ENCODE measurements around the gene SLC1A4. TPM values are rescaled to one million over a fixed set of nuclear protein-coding genes. Genes with fewer than 3 reads are reported as not detected.
A peak's percentile ranks its signal among the peaks of the same experiment; 100 is the strongest.

The SLC1A4 gene
- total RNA-seq, 1 donor from 2014 or later: 139 TPM

GRCh38 chr2:64950226-64951160 lies 38.7 kb upstream of the SLC1A4 start:
- Mint-ChIP-seq H3K36me3 (ENCODE audit: low read depth) (no peaks in the 10 kb centered on the region), H3K9me3 (ENCODE audit: low read depth) (peaks cover 1% of the 10 kb centered on the region), H3K4me1 (ENCODE audit: low read depth) (peaks cover 15% of the 10 kb centered on the region), H3K27ac (ENCODE audit: unreplicated experiment) (no peak overlapping the region), H3K4me3 (ENCODE audit: unreplicated experiment) (no peak overlapping the region), H3K27me3 (ENCODE audit: low read depth) (no peaks in the 10 kb centered on the region)
- TF ChIP-seq CTCF (IDR thresholded peaks at IDR 0.05): no peak
- no peak for DNase-seq (ENCODE audit: low spot score)

- H3K27ac Mint-ChIP-seq (ENCODE audit: unreplicated experiment): no peak overlapping the region
- no peaks in the 10 kb centered on the region for H3K36me3 Mint-ChIP-seq (ENCODE audit: low read depth)
- no peak for DNase-seq (ENCODE audit: low spot score)
- TF ChIP-seq CTCF (IDR thresholded peaks at IDR 0.05): no peak
- H3K27me3 Mint-ChIP-seq (ENCODE audit: low read depth): no peaks in the 10 kb centered on the region
- H3K4me3 Mint-ChIP-seq (ENCODE audit: unreplicated experiment): no peak overlapping the region
- peaks cover 4% of the 10 kb centered on the region for H3K9me3 Mint-ChIP-seq (ENCODE audit: low read depth)
- H3K4me1 Mint-ChIP-seq (ENCODE audit: low read depth): peaks cover 15% of the 10 kb centered on the region
Measured at GRCh38 chr2:64951306-64951953, 37.8 kb upstream of the SLC1A4 start.

GRCh38 chr2:64952096-64952495 lies 37.1 kb upstream of the SLC1A4 start:
- TF ChIP-seq CTCF (IDR thresholded peaks at IDR 0.05): no peak
- Mint-ChIP-seq H3K4me1 (ENCODE audit: low read depth) (peaks cover 15% of the 10 kb centered on the region), H3K9me3 (ENCODE audit: low read depth) (peaks cover 4% of the 10 kb centered on the region), H3K36me3 (ENCODE audit: low read depth) (no peaks in the 10 kb centered on the region), H3K4me3 (ENCODE audit: unreplicated experiment) (no peak overlapping the region), H3K27me3 (ENCODE audit: low read depth) (no peaks in the 10 kb centered on the region), H3K27ac (ENCODE audit: unreplicated experiment) (no peak overlapping the region)
- no peak for DNase-seq (ENCODE audit: low spot score)

- Mint-ChIP-seq H3K4me1 (ENCODE audit: low read depth) (peaks cover 15% of the 10 kb centered on the region), H3K36me3 (ENCODE audit: low read depth) (no peaks in the 10 kb centered on the region), H3K27me3 (ENCODE audit: low read depth) (no peaks in the 10 kb centered on the region), H3K9me3 (ENCODE audit: low read depth) (peaks cover 4% of the 10 kb centered on the region), H3K4me3 (ENCODE audit: unreplicated experiment) (no peak overlapping the region), H3K27ac (ENCODE audit: unreplicated experiment) (peak overlapping the region; percentile 57)
- no peak for DNase-seq (ENCODE audit: low spot score)
- TF ChIP-seq CTCF (IDR thresholded peaks at IDR 0.05): no peak
Measured at GRCh38 chr2:64952511-64953482, 36.4 kb upstream of the SLC1A4 start.

All from chondrocyte (in vitro differentiated cells).